IPS-NIHi11 (cell line): Measurements from ENCODE around the gene PKN3.

Experiments used
- DNase-seq: peaks from one replicate; pipeline ENCODE4 v3.0.0; 2012; ENCODE audit warnings: mixed read lengths, low spot score

Gene PKN3

GRCh38 chr9:128742401-128742800 is 40.1 kb downstream of the PKN3 start:
- no peak for DNase-seq

- no peak for DNase-seq
These were observed 41.1 kb downstream of the PKN3 start for GRCh38 chr9:128743421-128743820.

- DNase-seq: no peak
These were observed 44.9 kb downstream of the PKN3 start for GRCh38 chr9:128747241-128747640.

- no peak for DNase-seq
These were observed 48.8 kb downstream of the PKN3 start for GRCh38 chr9:128750926-128751595.

- no peak for DNase-seq
These were observed 51.3 kb downstream of the PKN3 start for GRCh38 chr9:128753627-128754026.

GRCh38 chr9:128757602-128758001 is 55.3 kb downstream of the PKN3 start:
- no peak for DNase-seq

- DNase-seq: no peak
These were observed 60.6 kb downstream of the PKN3 start for GRCh38 chr9:128762671-128763449.

- DNase-seq: peak; percentile 40
These were observed 62.1 kb downstream of the PKN3 start for GRCh38 chr9:128764361-128764760.

GRCh38 chr9:128765499-128765898 is 63.2 kb downstream of the PKN3 start:
- DNase-seq: no peak

GRCh38 chr9:128768606-128769005 is 66.3 kb downstream of the PKN3 start:
- DNase-seq: no peak
